Type B pancreatic cell (in vitro differentiated cells): ENCODE measurements around the gene PSMA6. TPM values are rescaled to one million over a fixed set of nuclear protein-coding genes. Genes with fewer than 3 reads are reported as not detected.
"Not testable (repeated sequence)": the region's sequence is repeated elsewhere in the genome, so short reads cannot be mapped to it uniquely, and the experiment has no call there.

Source experiments
- DNase-seq: peaks from one replicate; pipeline ENCODE4 v3.0.0; 2021; ENCODE audit warnings: mixed read lengths; ENCODE audit not compliant: unreplicated experiment; ENCODE audit errors: extremely low spot score
- H3K27ac Mint-ChIP-seq: 2 replicates; pipeline ENCODE4 v1.8.0; 2021; ENCODE audit warnings: mild to moderate bottlenecking, mixed read lengths
- H3K27me3 Mint-ChIP-seq: 2 replicates; pipeline ENCODE4 v1.8.0; 2021; ENCODE audit warnings: mixed read lengths
- H3K36me3 Mint-ChIP-seq: 2 replicates; pipeline ENCODE4 v1.8.0; 2021; ENCODE audit warnings: mixed read lengths
- H3K4me1 Mint-ChIP-seq: one replicate; pipeline ENCODE4 v1.8.0; 2021; ENCODE audit warnings: mixed read lengths; ENCODE audit not compliant: unreplicated experiment
- H3K4me3 Mint-ChIP-seq: 2 replicates; pipeline ENCODE4 v1.8.0; 2021; ENCODE audit warnings: mild to moderate bottlenecking, mixed read lengths
- H3K9me3 Mint-ChIP-seq: 2 replicates; pipeline ENCODE4 v1.8.0; 2021; ENCODE audit warnings: mixed read lengths
- CTCF ChIP-seq: fragments of 200-600 bp; sonication (generic); conservative IDR thresholded peaks from 2 replicates; pipeline ENCODE4 v1.5.0; 2021; ENCODE audit warnings: antibody characterized with exemption, mild to moderate bottlenecking
- total RNA-seq: library from RNA; stranded (reverse); gene quantifications from 2 replicates; pipeline ENCODE4 v1.2.1, GENCODE V29; 2021; ENCODE audit warnings: low replicate concordance

The PSMA6 gene
- total RNA-seq, 1 donor from 2014 or later = 172 TPM

- Mint-ChIP-seq H3K4me1 (no peaks in the 10 kb centered on the region), H3K36me3 (peaks cover 5% of the 10 kb centered on the region), H3K9me3 (no peaks in the 10 kb centered on the region), H3K27me3 (no peaks in the 10 kb centered on the region), H3K27ac (no peak overlapping the region), H3K4me3 (no peak overlapping the region)
- DNase-seq = no peak
- TF ChIP-seq CTCF = no peak
Observed at GRCh38 chr14:35247777-35248475, 44.3 kb upstream of the PSMA6 start.

- no peak for TF ChIP-seq CTCF
- Mint-ChIP-seq H3K27me3 (no peaks in the 10 kb centered on the region), H3K9me3 (no peaks in the 10 kb centered on the region), H3K36me3 (peaks cover 5% of the 10 kb centered on the region), H3K4me1 (no peaks in the 10 kb centered on the region), H3K4me3 (no peak overlapping the region), H3K27ac (no peak overlapping the region)
- no peak for DNase-seq
Observed at GRCh38 chr14:35248476-35248788, 43.8 kb upstream of the PSMA6 start.

- no peaks in the 10 kb centered on the region for H3K9me3 Mint-ChIP-seq
- no peak overlapping the region for H3K27ac Mint-ChIP-seq
- no peak for DNase-seq
- H3K36me3 Mint-ChIP-seq = peaks cover 12% of the 10 kb centered on the region
- TF ChIP-seq CTCF = no peak
- H3K27me3 Mint-ChIP-seq = no peaks in the 10 kb centered on the region
- H3K4me1 Mint-ChIP-seq = no peaks in the 10 kb centered on the region
- no peak overlapping the region for H3K4me3 Mint-ChIP-seq
Observed at GRCh38 chr14:35250319-35250718, 41.9 kb upstream of the PSMA6 start.

- Mint-ChIP-seq H3K36me3 (peaks cover 12% of the 10 kb centered on the region), H3K4me1 (no peaks in the 10 kb centered on the region), H3K27me3 (no peaks in the 10 kb centered on the region), H3K27ac (no peak overlapping the region), H3K4me3 (no peak overlapping the region), H3K9me3 (no peaks in the 10 kb centered on the region)
- no peak for DNase-seq
- TF ChIP-seq CTCF = no peak
Observed at GRCh38 chr14:35252451-35252868, 39.7 kb upstream of the PSMA6 start.

- not testable (repeated sequence) for H3K4me3 Mint-ChIP-seq, H3K9me3 Mint-ChIP-seq, H3K27ac Mint-ChIP-seq, H3K4me1 Mint-ChIP-seq, H3K27me3 Mint-ChIP-seq, DNase-seq
- peaks cover 12% of the 10 kb centered on the region for H3K36me3 Mint-ChIP-seq
Observed at GRCh38 chr14:35253056-35253455, 39.1 kb upstream of the PSMA6 start.

- not testable (repeated sequence) for H3K27me3 Mint-ChIP-seq, H3K27ac Mint-ChIP-seq, H3K9me3 Mint-ChIP-seq, H3K4me1 Mint-ChIP-seq, DNase-seq, H3K4me3 Mint-ChIP-seq
- H3K36me3 Mint-ChIP-seq = peaks cover 12% of the 10 kb centered on the region
Observed at GRCh38 chr14:35254034-35254622, 38.1 kb upstream of the PSMA6 start.
